Lower leg skin (tissue), 4 donors: ENCODE results near the gene APOA5. TPM values are rescaled to one million over a fixed set of nuclear protein-coding genes. Genes with fewer than 3 reads are reported as not detected.
A peak's percentile ranks its signal among the peaks of the same experiment; 100 is the strongest.
"Not testable (repeated sequence)": the region's sequence is repeated elsewhere in the genome, so short reads cannot be mapped to it uniquely, and the experiment has no call there.

ENCODE experiments used
- DNase-seq, 2 donors: peaks; one replicate each; pipeline ENCODE4 v3.0.0-alpha.2; 2019; ENCODE audit warnings: low spot score in 2 of 2
- H3K4me3 ChIP-seq: fragments of 200-600 bp; sonication (generic); 2 replicates; pipeline ENCODE4 v1.5.1; 2017; ENCODE audit warnings: mild to moderate bottlenecking, low read depth; ENCODE audit not compliant: poor library complexity, severe bottlenecking
- POLR2A ChIP-seq, 2 donors: fragments of 450-650 bp; IDR thresholded peaks; one replicate each; pipeline ENCODE4 v1.6.1; 2016 to 2017; ENCODE audit warnings: antibody characterized with exemption in 2 of 2, mild to moderate bottlenecking in 1 of 2, moderate library complexity in 1 of 2
- WGBS, 2 donors: methylation state at CpG; one replicate each; pipeline ENCODE4 v1.1.5; 2018; 5-methylcytosine and 5-hydroxymethylcytosine counted together
- intact Hi-C: fragments of 100-400 bp; cut with DNase I; formaldehyde crosslinking; loops from one replicate; pipeline ENCODE4 v1.15.0; 2023; ENCODE audit warnings: low total_unique reads
- total RNA-seq, 4 donors: library from RNA; depleted of rRNA; stranded (reverse); fragments of >200 nt; gene quantifications; one replicate each; pipeline ENCODE4 v1.1.0, GENCODE V29; 2016
- TF ChIP-seq, protein P1 (sequence below), 3 donors: fragments of 450-650 bp; IDR thresholded peaks; one replicate each; pipeline ENCODE4 v1.5.1; 2016; ENCODE audit warnings: antibody characterized with exemption in 3 of 3, mild to moderate bottlenecking in 3 of 3, moderate library complexity in 2 of 3

The APOA5 gene
- total RNA-seq, 4 donors from 2014 or later: not detected

DNA sequence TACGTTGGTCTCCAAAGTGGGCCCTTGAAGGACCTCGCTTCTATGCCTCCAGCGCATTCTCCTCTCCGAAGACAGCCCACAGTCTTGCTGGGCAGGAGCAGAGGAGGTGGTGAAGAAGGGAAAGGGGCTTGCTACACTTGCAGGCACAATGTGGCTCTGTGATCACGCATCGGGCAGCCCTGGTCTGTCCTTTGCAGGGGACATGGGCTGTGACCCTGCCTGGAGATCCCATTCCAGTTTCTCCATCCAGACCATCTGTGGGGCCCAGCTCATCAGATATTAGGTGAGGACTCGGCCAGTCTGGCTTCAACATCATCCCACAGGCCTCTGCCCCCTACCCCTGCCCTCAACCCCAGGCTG, 44.9 kb upstream of the APOA5 start:
- H3K4me3 ChIP-seq: no peak overlapping the region
- 84 to 95% methylated on average over 7 of the region's 7 CpGs for WGBS, 2 donors
- intact Hi-C loops: no loop called here
- no peak for DNase-seq
- TF ChIP-seq, protein P1, sequence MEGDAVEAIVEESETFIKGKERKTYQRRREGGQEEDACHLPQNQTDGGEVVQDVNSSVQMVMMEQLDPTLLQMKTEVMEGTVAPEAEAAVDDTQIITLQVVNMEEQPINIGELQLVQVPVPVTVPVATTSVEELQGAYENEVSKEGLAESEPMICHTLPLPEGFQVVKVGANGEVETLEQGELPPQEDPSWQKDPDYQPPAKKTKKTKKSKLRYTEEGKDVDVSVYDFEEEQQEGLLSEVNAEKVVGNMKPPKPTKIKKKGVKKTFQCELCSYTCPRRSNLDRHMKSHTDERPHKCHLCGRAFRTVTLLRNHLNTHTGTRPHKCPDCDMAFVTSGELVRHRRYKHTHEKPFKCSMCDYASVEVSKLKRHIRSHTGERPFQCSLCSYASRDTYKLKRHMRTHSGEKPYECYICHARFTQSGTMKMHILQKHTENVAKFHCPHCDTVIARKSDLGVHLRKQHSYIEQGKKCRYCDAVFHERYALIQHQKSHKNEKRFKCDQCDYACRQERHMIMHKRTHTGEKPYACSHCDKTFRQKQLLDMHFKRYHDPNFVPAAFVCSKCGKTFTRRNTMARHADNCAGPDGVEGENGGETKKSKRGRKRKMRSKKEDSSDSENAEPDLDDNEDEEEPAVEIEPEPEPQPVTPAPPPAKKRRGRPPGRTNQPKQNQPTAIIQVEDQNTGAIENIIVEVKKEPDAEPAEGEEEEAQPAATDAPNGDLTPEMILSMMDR (IDR thresholded peaks at IDR 0.05): no peak
- no peak for TF ChIP-seq POLR2A (IDR thresholded peaks at IDR 0.05)

DNA sequence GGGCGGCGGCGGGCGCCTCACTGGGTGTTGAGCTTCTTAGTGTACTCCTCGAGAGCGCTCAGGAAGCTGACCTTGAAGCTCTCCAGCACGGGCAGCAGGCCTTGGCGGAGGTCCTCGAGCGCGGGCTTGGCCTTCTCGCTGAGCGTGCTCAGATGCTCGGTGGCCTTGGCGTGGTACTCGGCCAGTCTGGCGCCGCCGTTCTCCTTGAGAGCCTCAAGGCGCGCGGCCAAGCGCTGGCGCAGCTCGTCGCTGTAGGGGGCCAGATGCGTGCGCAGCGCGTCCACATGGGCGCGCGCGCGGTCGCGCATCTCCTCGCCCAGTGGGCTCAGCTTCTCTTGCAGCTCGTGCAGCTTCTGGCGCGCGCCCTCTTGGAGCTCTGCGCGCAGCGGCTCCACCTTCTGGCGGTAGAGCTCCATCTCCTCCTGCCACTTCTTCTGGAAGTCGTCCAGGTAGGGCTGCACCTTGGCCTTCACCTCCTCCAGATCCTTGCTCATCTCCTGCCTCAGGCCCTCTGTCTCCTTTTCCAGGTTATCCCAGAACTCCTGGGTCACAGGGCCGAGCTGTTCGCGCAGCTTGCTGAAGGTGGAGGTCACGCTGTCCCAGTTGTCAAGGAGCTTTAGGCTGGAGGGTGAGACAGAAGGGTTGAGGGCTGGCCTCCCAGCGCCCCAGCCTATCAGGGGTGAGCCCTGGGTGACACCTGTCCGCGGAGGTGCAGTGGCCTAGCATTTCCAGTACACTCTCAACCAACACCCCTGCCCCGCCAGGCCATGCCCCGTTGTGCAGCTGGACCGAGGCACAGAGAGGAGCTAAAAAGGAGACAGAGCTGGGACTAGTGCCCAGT, 44.3 kb upstream of the APOA5 start:
- intact Hi-C loops: no loop called here
- TF ChIP-seq POLR2A (IDR thresholded peaks at IDR 0.05): no peak
- TF ChIP-seq, protein P1 (IDR thresholded peaks at IDR 0.05): no peak
- 15 to 23% methylated on average over 29 to 48 of the region's 57 CpGs for WGBS, 2 donors
- H3K4me3 ChIP-seq: no peak overlapping the region
- peak; percentile 61 to 92 for DNase-seq

DNA sequence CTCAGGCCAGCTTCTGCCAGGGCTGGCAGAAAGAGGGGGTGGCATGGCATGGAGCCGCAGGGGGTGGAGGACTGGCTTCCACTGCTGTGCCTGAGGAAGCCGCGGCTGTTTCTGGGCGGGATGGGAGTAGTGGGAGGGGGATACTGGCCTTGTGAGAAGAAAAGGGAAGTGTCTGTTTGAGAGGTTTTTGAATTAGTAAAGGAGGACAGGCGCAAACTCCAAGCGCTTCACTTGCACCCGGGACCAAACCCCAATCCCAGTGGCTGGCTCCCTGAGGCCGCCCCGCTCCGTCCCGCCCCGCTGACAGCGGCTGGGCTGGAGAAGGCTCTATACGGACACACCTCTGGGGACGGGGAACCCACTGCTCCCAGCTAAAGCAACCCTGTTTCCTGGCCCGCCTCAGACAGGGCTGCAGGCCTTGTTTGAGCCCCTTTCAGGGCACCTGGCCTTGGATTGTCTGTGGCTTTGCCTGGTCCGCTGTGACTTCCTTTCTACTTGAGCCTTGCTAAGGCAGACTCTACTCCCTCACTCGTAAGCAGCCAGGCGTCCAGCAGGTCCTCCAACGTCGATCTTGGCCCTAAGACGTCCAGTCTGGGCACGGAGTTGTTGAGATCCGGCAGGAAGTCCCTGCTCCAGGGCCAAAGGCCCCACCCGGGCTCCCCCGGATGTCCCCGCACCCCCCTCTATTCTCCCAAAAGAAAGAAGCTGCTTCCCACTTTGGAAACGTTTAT, 43.5 kb upstream of the APOA5 start:
- intact Hi-C loops: no loop called here
- no peak overlapping the region for H3K4me3 ChIP-seq
- TF ChIP-seq, protein P1 (IDR thresholded peaks at IDR 0.05): no peak
- TF ChIP-seq POLR2A (IDR thresholded peaks at IDR 0.05): no peak
- 46 to 50% methylated on average over 28 of the region's 28 CpGs for WGBS, 2 donors
- no peak for DNase-seq

DNA sequence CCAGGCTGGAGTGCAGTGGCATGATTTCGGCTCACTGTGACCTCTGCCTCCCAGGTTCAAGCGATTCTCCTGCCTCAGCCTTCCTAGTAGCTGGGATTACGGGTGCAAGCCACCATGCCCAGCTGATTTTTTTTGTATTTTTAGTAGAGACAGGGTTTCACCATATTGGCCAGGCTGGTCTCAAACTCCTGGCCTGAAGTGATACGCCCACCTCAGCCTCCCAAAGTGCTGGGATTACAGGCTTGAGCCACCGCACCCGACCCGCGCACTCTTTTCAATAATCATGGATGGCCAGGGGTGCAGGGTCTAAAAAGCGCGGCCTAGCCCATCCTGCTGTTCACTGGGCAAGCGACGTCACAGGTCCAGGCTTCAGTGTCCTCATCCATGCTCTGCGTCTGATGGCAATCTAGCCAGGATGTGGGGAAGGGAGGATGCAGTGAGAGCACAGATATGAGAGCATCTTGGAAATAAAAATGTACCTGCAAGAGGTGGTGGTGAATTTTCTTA, 42.9 kb upstream of the APOA5 start:
- WGBS, 2 donors: 80 to 86% methylated on average over 11 to 12 of the region's 13 CpGs
- H3K4me3 ChIP-seq: not testable (repeated sequence)

DNA sequence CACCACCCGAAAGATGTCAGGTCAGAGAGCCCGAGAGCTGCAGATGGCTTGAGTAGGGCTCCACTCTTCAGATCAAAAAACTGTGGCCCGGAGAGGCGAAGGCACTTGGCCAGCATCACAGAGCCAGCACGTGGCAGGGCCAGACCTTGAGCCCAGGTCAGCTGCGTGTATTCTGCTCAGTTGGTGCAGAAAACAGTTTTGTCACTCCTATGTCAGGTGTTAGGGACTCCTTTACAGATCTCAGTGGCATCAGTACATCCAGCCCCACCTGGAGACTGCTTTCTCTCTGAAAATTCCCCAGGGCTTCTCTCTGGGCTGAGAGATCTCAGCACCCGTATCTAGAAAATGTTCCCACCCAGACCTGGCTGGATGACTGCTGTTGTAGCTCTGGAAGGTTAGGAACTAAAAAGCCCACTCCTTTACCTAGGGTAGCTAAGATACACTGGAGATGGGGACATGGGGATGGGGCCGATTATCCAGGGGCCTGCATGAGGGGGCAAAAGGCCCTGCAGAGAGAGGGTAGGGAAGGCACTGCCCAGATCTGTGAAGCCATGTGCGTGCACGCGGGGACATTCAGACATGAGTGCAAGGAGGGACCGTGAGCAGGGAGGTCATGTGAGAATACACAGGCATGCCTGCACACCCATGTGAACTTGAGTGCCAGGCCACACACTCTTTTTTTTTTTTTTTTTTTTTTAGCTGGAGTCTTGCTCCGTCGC, 42.3 kb upstream of the APOA5 start:
- 91 to 94% methylated on average over 14 of the region's 14 CpGs for WGBS, 2 donors
- H3K4me3 ChIP-seq: no peak overlapping the region
- intact Hi-C loops: no loop called here
- no peak for DNase-seq
- TF ChIP-seq POLR2A (IDR thresholded peaks at IDR 0.05): no peak
- TF ChIP-seq, protein P1 (IDR thresholded peaks at IDR 0.05): no peak

More for the DNA sequence above, 42.9 kb upstream of the APOA5 start:
- intact Hi-C loops, DNase-seq: not testable (repeated sequence)

DNA sequence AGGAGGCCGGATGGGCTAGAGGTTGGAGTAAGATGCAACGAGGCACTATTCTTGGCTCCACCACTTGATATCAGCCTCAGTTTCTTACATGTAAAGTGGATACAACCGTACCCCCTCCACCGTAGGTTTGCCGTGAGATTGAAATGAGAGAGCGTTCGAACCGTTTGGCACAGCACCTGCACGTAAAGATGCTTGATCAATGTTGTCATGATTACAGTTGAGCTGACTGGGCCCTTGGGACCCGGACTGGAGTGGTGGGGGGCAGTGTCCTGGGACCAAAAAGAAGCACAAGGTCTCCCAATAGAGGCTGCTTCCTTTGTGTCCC, 41.8 kb upstream of the APOA5 start:
- no peak overlapping the region for H3K4me3 ChIP-seq
- TF ChIP-seq POLR2A (IDR thresholded peaks at IDR 0.05): no peak
- TF ChIP-seq, protein P1 (IDR thresholded peaks at IDR 0.05): no peak
- no peak for DNase-seq
- intact Hi-C loops: no loop called here
- 92 to 94% methylated on average over 10 of the region's 10 CpGs for WGBS, 2 donors
